IMR-90 (cell line): ENCODE measurements around the gene ASCL5. TPM values are rescaled to one million over a fixed set of nuclear protein-coding genes. Genes with fewer than 3 reads are reported as not detected.

Experiments used
- ATAC-seq: fragments of 200-7000 bp; cut with Tn5 transposase; 2 replicates; pipeline ENCODE4 v1.9.1; 2020; ENCODE audit warnings: low read depth, mild to moderate bottlenecking, moderate library complexity
- Bru-seq: library from RNA; stranded (reverse); fragments of 400-500 nt; gene quantifications from one replicate; lab custom pipeline; 2021; lab: Mats Ljungman, UMichigan
- BruChase-seq, 2 experiments: library from RNA; stranded (reverse); fragments of 400-500 nt; gene quantifications; one replicate each; lab custom pipeline; 2021; lab: Mats Ljungman, UMichigan
- BruUV-seq: library from RNA; stranded (reverse); fragments of 400-500 nt; replicated peaks from 2 replicates; lab custom pipeline; 2021; lab: Mats Ljungman, UMichigan
- CTCF ChIA-PET: fragments of 300-600 bp; formaldehyde crosslinking; extraction: SDS; loops from one replicate; lab custom pipeline; 2021; ENCODE audit warnings: antibody characterized with exemption; lab: Yijun Ruan, JAX
- POLR2A ChIA-PET: fragments of 300-600 bp; sonication (Branson Sonifier 250); formaldehyde crosslinking; loops from one replicate; lab custom pipeline; 2022; ENCODE audit warnings: antibody characterized with exemption; ENCODE audit not compliant: unreplicated experiment; lab: Charles Lee
- DNase-seq: peaks from one replicate; pipeline ENCODE4 v3.0.0; 2013
- H2AFZ ChIP-seq: replicated peaks from 2 replicates; pipeline ENCODE3; 2013; ENCODE audit warnings: low read length, mild to moderate bottlenecking; ENCODE audit not compliant: poor library complexity
- H2AK5ac ChIP-seq: 2 replicates; pipeline ENCODE4 v1.6.1; 2013; ENCODE audit warnings: low read depth, low read length, inconsistent platforms
- H2AK9ac ChIP-seq: replicated peaks from 2 replicates; pipeline ENCODE3; 2013; ENCODE audit warnings: mild to moderate bottlenecking, low read depth, low read length, moderate library complexity; ENCODE audit not compliant: poor library complexity
- H2BK120ac ChIP-seq: 2 replicates; pipeline ENCODE4 v1.6.1; 2013; ENCODE audit warnings: low read depth, low read length, inconsistent platforms
- H2BK15ac ChIP-seq: 3 replicates; pipeline ENCODE4 v1.6.1; 2013; ENCODE audit warnings: low read depth, low read length, inconsistent platforms
- H2BK20ac ChIP-seq: 2 replicates; pipeline ENCODE4 v1.6.1; 2013; ENCODE audit warnings: low read depth, mild to moderate bottlenecking, inconsistent platforms, low read length, moderate library complexity
- H2BK5ac ChIP-seq: 2 replicates; pipeline ENCODE4 v1.6.1; 2013; ENCODE audit warnings: mild to moderate bottlenecking, low read depth, low read length, inconsistent platforms; ENCODE audit not compliant: poor library complexity, severe bottlenecking
- H3K14ac ChIP-seq: replicated peaks from 2 replicates; pipeline ENCODE4 v1.6.1; 2013; ENCODE audit warnings: low read depth, low read length, inconsistent platforms
- H3K18ac ChIP-seq: 2 replicates; pipeline ENCODE4 v1.6.1; 2013; ENCODE audit warnings: low read depth, low read length, control low read depth
- H3K23ac ChIP-seq: 2 replicates; pipeline ENCODE4 v1.6.1; 2013; ENCODE audit warnings: low read depth, low read length, inconsistent platforms
- H3K27ac ChIP-seq: 2 replicates; pipeline ENCODE4 v1.5.1; 2013; ENCODE audit warnings: mild to moderate bottlenecking, control low read depth, low read length; ENCODE audit not compliant: insufficient read depth
- H3K27me3 ChIP-seq: 2 replicates; pipeline ENCODE4 v1.6.1; 2013; ENCODE audit warnings: low read length; ENCODE audit not compliant: control insufficient read depth, insufficient read depth
- H3K36me3 ChIP-seq: 2 replicates; pipeline ENCODE4 v1.6.1; 2013; ENCODE audit warnings: low read length, mixed read lengths; ENCODE audit not compliant: control insufficient read depth, insufficient read depth
- H3K4ac ChIP-seq: 2 replicates; pipeline ENCODE4 v1.6.1; 2013; ENCODE audit warnings: low read depth, low read length, inconsistent platforms
- H3K4me1 ChIP-seq: 2 replicates; pipeline ENCODE4 v1.6.1; 2013; ENCODE audit warnings: low read length, mixed read lengths; ENCODE audit not compliant: control insufficient read depth, insufficient read depth
- H3K4me2 ChIP-seq: 2 replicates; pipeline ENCODE4 v1.6.1; 2013; ENCODE audit warnings: low read depth, mild to moderate bottlenecking, control low read depth, low read length, moderate library complexity
- H3K4me3 ChIP-seq: 2 replicates; pipeline ENCODE4 v1.5.1; 2013; ENCODE audit warnings: low read depth, mild to moderate bottlenecking, control low read depth, low read length, moderate library complexity; ENCODE audit not compliant: insufficient read depth
- H3K56ac ChIP-seq: 2 replicates; pipeline ENCODE4 v1.6.1; 2013; ENCODE audit warnings: low read length, inconsistent platforms; ENCODE audit not compliant: insufficient read depth; ENCODE audit errors: extremely low read depth
- H3K79me1 ChIP-seq, 2 experiments: 2 replicates each; pipeline ENCODE4 v1.6.1; 2013; ENCODE audit warnings: low read length in 2 of 2, inconsistent platforms in 1 of 2, low read depth in 1 of 2
- H3K9ac ChIP-seq: 2 replicates; pipeline ENCODE4 v1.6.1; 2013; ENCODE audit warnings: low read depth, low read length, control low read depth
- H3K9me1 ChIP-seq: 2 replicates; pipeline ENCODE4 v1.6.1; 2013; ENCODE audit warnings: low read length, inconsistent platforms; ENCODE audit not compliant: insufficient read depth
- H3K9me3 ChIP-seq: 2 replicates; pipeline ENCODE4 v1.6.1; 2013; ENCODE audit warnings: low read length; ENCODE audit not compliant: control insufficient read depth, insufficient read depth
- H4K20me1 ChIP-seq: 2 replicates; pipeline ENCODE4 v1.6.1; 2013; ENCODE audit warnings: low read length, inconsistent platforms; ENCODE audit not compliant: insufficient read depth
- H4K5ac ChIP-seq: 2 replicates; pipeline ENCODE4 v1.6.1; 2013; ENCODE audit warnings: mild to moderate bottlenecking, low read depth, low read length, control low read depth
- H4K8ac ChIP-seq, 2 experiments: 2 replicates each; pipeline ENCODE4 v1.6.1; 2013; ENCODE audit warnings: low read depth in 2 of 2, low read length in 2 of 2, control low read depth in 1 of 2, inconsistent platforms in 1 of 2
- H4K91ac ChIP-seq: 2 replicates; pipeline ENCODE4 v1.6.1; 2013; ENCODE audit warnings: low read depth, low read length, inconsistent platforms; ENCODE audit not compliant: insufficient read depth
- CEBPB ChIP-seq: IDR thresholded peaks from 2 replicates; pipeline ENCODE4 v1.6.1; 2012; ENCODE audit warnings: low read depth, low read length, improper control_type of control experiment
- CHD1 ChIP-seq: IDR thresholded peaks from 2 replicates; pipeline ENCODE4 v1.6.1; 2012; ENCODE audit warnings: low read depth, low read length, improper control_type of control experiment
- FOS ChIP-seq: fragments of 150-350 bp; IDR thresholded peaks from 2 replicates; pipeline ENCODE4 v1.6.1; 2016; ENCODE audit warnings: low read depth, low read length
- MAFK ChIP-seq: IDR thresholded peaks from 2 replicates; pipeline ENCODE4 v1.6.1; 2012; ENCODE audit warnings: low read depth, low read length, improper control_type of control experiment
- MXI1 ChIP-seq: IDR thresholded peaks from 2 replicates; pipeline ENCODE4 v1.6.1; 2012; ENCODE audit warnings: low read depth, mild to moderate bottlenecking, low read length, moderate library complexity, borderline replicate concordance
- NFE2L2 ChIP-seq: fragments of 150-350 bp; IDR thresholded peaks from 2 replicates; pipeline ENCODE4 v1.6.1; 2016; ENCODE audit warnings: low read depth, mild to moderate bottlenecking, low read length
- RAD21 ChIP-seq: IDR thresholded peaks from 2 replicates; pipeline ENCODE4 v1.6.1; 2012; ENCODE audit warnings: low read length, improper control_type of control experiment
- SMC3 ChIP-seq: fragments of 150-350 bp; IDR thresholded peaks from 2 replicates; pipeline ENCODE4 v1.6.1; 2016; ENCODE audit warnings: low read depth, mild to moderate bottlenecking, antibody characterized with exemption, low read length, moderate library complexity
- WGBS, 2 experiments: methylation state at CpG; one replicate each; pipeline versions ENCODE4 v1.1.5 to v1.1.7; 2013; ENCODE audit warnings: missing lambda C conversion rate in 2 of 2; ENCODE audit not compliant: insufficient read length in 1 of 2; ENCODE audit errors: extremely low coverage in 2 of 2; 5-methylcytosine and 5-hydroxymethylcytosine counted together
- dilution Hi-C: fragments of 300-500 bp; cut with HindIII; formaldehyde crosslinking; loops from one replicate; pipeline ENCODE4 v1.14.3; 2018; ENCODE audit warnings: low sequenced_read_pairs; ENCODE audit not compliant: unreplicated experiment
- in situ Hi-C: fragments of 300-500 bp; cut with MboI; formaldehyde crosslinking; loops from 3 replicates; pipeline ENCODE4 v1.14.3; 2019; ENCODE audit warnings: low sequenced_read_pairs, inconsistent platforms, mixed read lengths
- intact Hi-C: fragments of 100-400 bp; cut with micrococcal nuclease; formaldehyde crosslinking; loops from 2 replicates; pipeline ENCODE4 v1.10.0; 2022
- long read RNA-seq: library from polyadenylated mRNA; unstranded; transcript quantifications from one replicate; pipeline ENCODE4 v2.0.0, GENCODE V29; 2021; ENCODE audit not compliant: unreplicated experiment
- polyA plus RNA-seq, 3 experiments: library from polyadenylated mRNA; depleted of rRNA; stranded (reverse); fragments of >200 nt; gene quantifications; 2 replicates each; pipeline ENCODE4 v1.2.3, GENCODE V29; 2012; ENCODE audit warnings: low replicate concordance in 1 of 3
- total RNA-seq: library from RNA; depleted of rRNA; stranded (reverse); fragments of >200 nt; gene quantifications from 2 replicates; pipeline ENCODE4 v1.2.3, GENCODE V29; 2012; rRNA removed
- TF ChIP-seq, protein P1 (sequence below): fragments of 150-350 bp; IDR thresholded peaks from 2 replicates; pipeline ENCODE4 v1.6.1; 2016; ENCODE audit warnings: low read depth, mild to moderate bottlenecking, low read length, moderate library complexity, borderline replicate concordance
- TF ChIP-seq, protein P2 (sequence below): fragments of 150-350 bp; IDR thresholded peaks from 2 replicates; pipeline ENCODE4 v1.6.1; 2017; ENCODE audit warnings: mild to moderate bottlenecking, antibody characterized with exemption, low read length, low read depth
- TF ChIP-seq, protein P3 (sequence below): conservative IDR thresholded peaks from 2 replicates; pipeline ENCODE4 v1.5.1; 2012; ENCODE audit warnings: mild to moderate bottlenecking, low read depth, low read length, improper control_type of control experiment

The ASCL5 gene, protein sequence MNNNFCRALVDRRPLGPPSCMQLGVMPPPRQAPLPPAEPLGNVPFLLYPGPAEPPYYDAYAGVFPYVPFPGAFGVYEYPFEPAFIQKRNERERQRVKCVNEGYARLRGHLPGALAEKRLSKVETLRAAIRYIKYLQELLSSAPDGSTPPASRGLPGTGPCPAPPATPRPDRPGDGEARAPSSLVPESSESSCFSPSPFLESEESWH
- not detected in 2 replicates for total RNA-seq
- polyA plus RNA-seq (2012; rRNA removed) = not detected in 2 replicates
- polyA plus RNA-seq (2012; cell fraction: cytosol; rRNA removed) = not detected in 2 replicates
- 0.12 TPM in 1 of 2 replicates, not detected in the other for polyA plus RNA-seq (2012; cell fraction: nucleus; rRNA removed; ENCODE audit: low replicate concordance)
- not detected for Bru-seq, nascent RNA
- BruChase-seq, experiment 1, labeled RNA remaining after a 6-hour chase = percentile 13 among the genes with signal in this experiment
- percentile 14 among the genes with signal in this experiment for BruChase-seq, experiment 2, labeled RNA remaining after a 2-hour chase
- long read RNA-seq = 0 reads

GRCh38 chr1:201126832-201127754, at the start of gene ASCL5:
TSS of gene ASCL5 (minus strand) at chr1:201127184. CDS start at chr1:201115372, 11,812 bp downstream.
- Histone ChIP-seq H3K27ac (no peak within 1 kb of the TSS), H4K91ac (no peak within 1 kb of the TSS), H2BK5ac (no peak within 1 kb of the TSS), H3K36me3 (no peaks in the 10 kb centered on the region), H2AK5ac (no peak within 1 kb of the TSS), H4K20me1 (no peaks in the 10 kb centered on the region), H3K4me3 (no peak within 1 kb of the TSS), H2AFZ (peak within 1 kb of the TSS; percentile 63), H3K27me3 (peaks cover 37% of the 10 kb centered on the region), H2BK20ac (no peak within 1 kb of the TSS), H4K5ac (no peak within 1 kb of the TSS), H2BK120ac (no peak within 1 kb of the TSS), H3K56ac (no peak within 1 kb of the TSS), H3K4me1 (peaks cover 2% of the 10 kb centered on the region; the same call in 1 of the 2 replicates), H2BK15ac (no peak within 1 kb of the TSS), H4K8ac (no peak within 1 kb of the TSS), H3K14ac (no peak within 1 kb of the TSS), H3K4ac (no peak within 1 kb of the TSS), H3K79me1 (no peaks in the 10 kb centered on the region), H3K23ac (no peak within 1 kb of the TSS), H2AK9ac (no peak within 1 kb of the TSS), H3K18ac (no peak within 1 kb of the TSS), H3K9me3 (no peaks in the 10 kb centered on the region), H3K4me2 (no peak within 1 kb of the TSS), H3K9ac (no peak within 1 kb of the TSS), H3K9me1 (0 out of 2 replicates have a peak, but pooled peaks cover 2% of the 10 kb centered on the region)
- intact Hi-C loops (no loop called here), in situ Hi-C loops (no loop called here), dilution Hi-C loops (no loop called here)
- ChIA-PET CTCF (no interaction called here), POLR2A (no interaction called here)
- no TSS peak for BruUV-seq
- WGBS, 2 experiments = 55% methylated on average over 12 of the region's 24 CpGs; no CpG with 5 or more reads in 1 of the 2 experiments
- ATAC-seq (peak; percentile 79), DNase-seq (peak; percentile 59)
- TF ChIP-seq NFE2L2 = no peak
- TF ChIP-seq, protein P1, sequence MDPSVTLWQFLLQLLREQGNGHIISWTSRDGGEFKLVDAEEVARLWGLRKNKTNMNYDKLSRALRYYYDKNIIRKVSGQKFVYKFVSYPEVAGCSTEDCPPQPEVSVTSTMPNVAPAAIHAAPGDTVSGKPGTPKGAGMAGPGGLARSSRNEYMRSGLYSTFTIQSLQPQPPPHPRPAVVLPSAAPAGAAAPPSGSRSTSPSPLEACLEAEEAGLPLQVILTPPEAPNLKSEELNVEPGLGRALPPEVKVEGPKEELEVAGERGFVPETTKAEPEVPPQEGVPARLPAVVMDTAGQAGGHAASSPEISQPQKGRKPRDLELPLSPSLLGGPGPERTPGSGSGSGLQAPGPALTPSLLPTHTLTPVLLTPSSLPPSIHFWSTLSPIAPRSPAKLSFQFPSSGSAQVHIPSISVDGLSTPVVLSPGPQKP = no peak
- TF ChIP-seq, protein P2, sequence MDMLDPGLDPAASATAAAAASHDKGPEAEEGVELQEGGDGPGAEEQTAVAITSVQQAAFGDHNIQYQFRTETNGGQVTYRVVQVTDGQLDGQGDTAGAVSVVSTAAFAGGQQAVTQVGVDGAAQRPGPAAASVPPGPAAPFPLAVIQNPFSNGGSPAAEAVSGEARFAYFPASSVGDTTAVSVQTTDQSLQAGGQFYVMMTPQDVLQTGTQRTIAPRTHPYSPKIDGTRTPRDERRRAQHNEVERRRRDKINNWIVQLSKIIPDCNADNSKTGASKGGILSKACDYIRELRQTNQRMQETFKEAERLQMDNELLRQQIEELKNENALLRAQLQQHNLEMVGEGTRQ = no peak
- peak; percentile 13; the same call in 1 of the 2 replicates for TF ChIP-seq SMC3
- no peak for TF ChIP-seq MAFK
- no peak for TF ChIP-seq CEBPB
- TF ChIP-seq RAD21 = peak; percentile 30
- TF ChIP-seq FOS = no peak
- TF ChIP-seq CHD1 = no peak
- TF ChIP-seq, protein P3, sequence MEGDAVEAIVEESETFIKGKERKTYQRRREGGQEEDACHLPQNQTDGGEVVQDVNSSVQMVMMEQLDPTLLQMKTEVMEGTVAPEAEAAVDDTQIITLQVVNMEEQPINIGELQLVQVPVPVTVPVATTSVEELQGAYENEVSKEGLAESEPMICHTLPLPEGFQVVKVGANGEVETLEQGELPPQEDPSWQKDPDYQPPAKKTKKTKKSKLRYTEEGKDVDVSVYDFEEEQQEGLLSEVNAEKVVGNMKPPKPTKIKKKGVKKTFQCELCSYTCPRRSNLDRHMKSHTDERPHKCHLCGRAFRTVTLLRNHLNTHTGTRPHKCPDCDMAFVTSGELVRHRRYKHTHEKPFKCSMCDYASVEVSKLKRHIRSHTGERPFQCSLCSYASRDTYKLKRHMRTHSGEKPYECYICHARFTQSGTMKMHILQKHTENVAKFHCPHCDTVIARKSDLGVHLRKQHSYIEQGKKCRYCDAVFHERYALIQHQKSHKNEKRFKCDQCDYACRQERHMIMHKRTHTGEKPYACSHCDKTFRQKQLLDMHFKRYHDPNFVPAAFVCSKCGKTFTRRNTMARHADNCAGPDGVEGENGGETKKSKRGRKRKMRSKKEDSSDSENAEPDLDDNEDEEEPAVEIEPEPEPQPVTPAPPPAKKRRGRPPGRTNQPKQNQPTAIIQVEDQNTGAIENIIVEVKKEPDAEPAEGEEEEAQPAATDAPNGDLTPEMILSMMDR = peak; percentile 27; the same call in 1 of the 2 replicates
- TF ChIP-seq MXI1 = no peak
